ENCODE measurements around the gene MT1A. TPM values are rescaled to one million over a fixed set of nuclear protein-coding genes. Genes with fewer than 3 reads are reported as not detected.
A peak's percentile ranks its signal among the peaks of the same experiment; 100 is the strongest.
"Not testable (repeated sequence)": the region's sequence is repeated elsewhere in the genome, so short reads cannot be mapped to it uniquely, and the experiment has no call there.

The MT1A gene
- total and polyA plus RNA-seq, 9 donors: 1.3 to 61.0 (median 7.4) TPM; not detected in 1

DNA sequence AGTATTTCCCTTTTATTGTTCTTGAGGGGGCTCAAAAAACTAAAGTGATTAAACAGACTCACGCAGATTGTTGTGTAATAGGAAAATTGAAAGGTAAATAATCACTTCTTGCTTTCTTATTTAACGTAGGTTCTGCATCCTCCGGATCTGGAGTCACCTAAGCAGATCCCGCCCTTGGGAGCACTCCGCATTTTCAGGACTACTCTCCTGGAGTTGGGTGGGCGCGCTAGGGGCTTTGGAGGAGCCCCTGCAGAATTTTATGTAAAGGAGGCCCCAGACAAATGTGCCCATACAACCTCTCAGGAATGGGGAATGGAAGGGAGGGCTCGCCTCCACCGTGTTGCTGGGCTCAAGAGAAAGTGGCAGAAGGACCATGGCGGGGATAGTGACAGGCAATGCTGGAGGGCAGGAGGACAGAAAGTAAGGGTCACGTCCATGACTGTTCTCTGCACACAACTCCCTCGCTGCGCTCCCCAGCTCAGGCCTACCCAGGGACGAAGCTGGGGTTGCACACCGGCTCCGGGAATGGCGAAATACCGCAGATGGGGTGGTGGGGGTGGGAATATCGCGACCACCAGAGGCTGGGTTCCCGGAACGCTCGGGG is 21.8 kb upstream of the MT1A start:
- intact Hi-C loops (cut with DNase I): no loop called here
- no peak for TF ChIP-seq EP300 (IDR thresholded peaks at IDR 0.05)
- TF ChIP-seq, protein P1, sequence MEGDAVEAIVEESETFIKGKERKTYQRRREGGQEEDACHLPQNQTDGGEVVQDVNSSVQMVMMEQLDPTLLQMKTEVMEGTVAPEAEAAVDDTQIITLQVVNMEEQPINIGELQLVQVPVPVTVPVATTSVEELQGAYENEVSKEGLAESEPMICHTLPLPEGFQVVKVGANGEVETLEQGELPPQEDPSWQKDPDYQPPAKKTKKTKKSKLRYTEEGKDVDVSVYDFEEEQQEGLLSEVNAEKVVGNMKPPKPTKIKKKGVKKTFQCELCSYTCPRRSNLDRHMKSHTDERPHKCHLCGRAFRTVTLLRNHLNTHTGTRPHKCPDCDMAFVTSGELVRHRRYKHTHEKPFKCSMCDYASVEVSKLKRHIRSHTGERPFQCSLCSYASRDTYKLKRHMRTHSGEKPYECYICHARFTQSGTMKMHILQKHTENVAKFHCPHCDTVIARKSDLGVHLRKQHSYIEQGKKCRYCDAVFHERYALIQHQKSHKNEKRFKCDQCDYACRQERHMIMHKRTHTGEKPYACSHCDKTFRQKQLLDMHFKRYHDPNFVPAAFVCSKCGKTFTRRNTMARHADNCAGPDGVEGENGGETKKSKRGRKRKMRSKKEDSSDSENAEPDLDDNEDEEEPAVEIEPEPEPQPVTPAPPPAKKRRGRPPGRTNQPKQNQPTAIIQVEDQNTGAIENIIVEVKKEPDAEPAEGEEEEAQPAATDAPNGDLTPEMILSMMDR (IDR thresholded peaks at IDR 0.05): no peak
- TF ChIP-seq POLR2A (IDR thresholded peaks at IDR 0.05): no peak
- peak overlapping the region; percentile 7 for H3K4me3 ChIP-seq
- WGBS, 3 donors: 53 to 59% (median 58%) methylated on average over 23 of the region's 23 CpGs
- H3K4me1 ChIP-seq (ENCODE audit: insufficient read depth): peaks cover 2% of the 10 kb centered on the region
- H3K27me3 ChIP-seq: no peaks in the 10 kb centered on the region
- no peaks in the 10 kb centered on the region for H3K9me3 ChIP-seq
- DNase-seq: no peak
- H3K36me3 ChIP-seq: no peaks in the 10 kb centered on the region
- no peak overlapping the region for H3K27ac ChIP-seq

DNA sequence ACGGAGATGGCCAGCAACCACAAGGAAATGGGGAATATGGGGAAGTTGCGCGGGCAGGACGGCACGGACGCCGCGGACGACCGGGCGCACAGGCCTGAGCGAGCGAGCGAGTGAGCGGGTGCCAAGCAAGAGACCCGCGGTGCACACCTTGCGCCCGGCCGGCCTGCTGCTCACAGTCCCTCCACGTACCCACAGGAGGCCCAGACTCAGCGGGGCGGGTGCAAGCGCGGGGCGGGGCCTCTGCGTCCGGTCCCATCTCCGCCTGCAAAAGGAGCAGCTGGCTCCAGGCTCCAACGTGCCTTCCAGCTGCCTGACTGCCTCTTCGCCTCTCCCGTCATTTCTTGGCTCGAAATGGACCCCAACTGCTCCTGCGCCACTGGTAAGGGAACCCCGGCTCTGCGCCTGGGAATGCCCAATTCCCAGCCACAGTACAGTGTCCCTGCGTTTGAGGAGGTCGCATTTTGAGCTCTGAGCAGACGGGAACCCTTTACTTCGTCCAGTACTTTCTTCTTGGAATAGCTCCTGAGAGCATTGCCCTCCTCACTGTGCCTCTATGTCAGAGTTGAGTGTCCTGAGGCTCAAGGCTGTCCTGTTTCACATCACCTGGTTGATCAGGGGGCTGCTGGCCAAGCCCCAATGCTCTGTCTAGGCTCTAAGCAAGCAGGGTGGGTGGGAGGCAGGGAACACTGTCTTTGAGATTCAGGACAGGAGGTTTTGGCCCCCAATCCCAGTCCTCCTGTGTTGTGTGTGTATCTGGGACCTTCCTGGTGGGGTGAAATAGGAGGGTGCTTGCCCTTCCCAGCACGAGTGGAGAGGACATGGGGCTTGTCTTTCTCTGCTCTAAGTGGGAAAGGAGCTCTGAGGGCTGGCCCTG is 21.0 kb upstream of the MT1A start:
- Histone ChIP-seq H3K27me3 (no peaks in the 10 kb centered on the region), H3K27ac (no peak overlapping the region), H3K9me3 (no peaks in the 10 kb centered on the region), H3K4me1 (ENCODE audit: insufficient read depth) (peaks cover 2% of the 10 kb centered on the region), H3K36me3 (no peaks in the 10 kb centered on the region), H3K4me3 (peak overlapping the region; percentile 7)
- DNase-seq: peak; percentile 70 to 85 (median 76)
- WGBS, 3 donors: 2 to 3% (median 2%) methylated on average over 38 to 40 of the region's 41 CpGs
- intact Hi-C loops (cut with DNase I): no loop called here
- no peak for TF ChIP-seq EP300 (IDR thresholded peaks at IDR 0.05)
- TF ChIP-seq POLR2A (IDR thresholded peaks at IDR 0.05): no peak
- TF ChIP-seq, protein P1 (IDR thresholded peaks at IDR 0.05): no peak

DNA sequence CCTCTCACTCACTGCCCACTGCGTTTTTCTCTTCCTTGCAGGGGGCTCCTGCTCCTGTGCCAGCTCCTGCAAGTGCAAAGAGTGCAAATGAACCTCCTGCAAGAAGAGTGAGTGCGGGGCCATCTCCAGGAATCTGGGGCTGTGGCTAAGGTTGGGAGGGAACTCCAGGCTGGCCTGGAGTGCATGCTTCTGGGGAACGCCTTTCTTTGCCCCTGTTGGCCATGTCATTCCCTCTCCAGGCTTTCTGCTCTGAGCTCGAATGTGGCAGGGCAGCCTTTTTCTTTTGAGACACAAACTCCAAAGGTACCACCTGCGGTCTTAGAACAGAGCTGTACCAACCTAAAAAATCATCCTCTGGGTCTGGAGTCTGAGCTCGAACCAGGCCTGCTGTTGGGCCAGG is 20.3 kb upstream of the MT1A start:
- no peak overlapping the region for H3K4me3 ChIP-seq
- TF ChIP-seq, protein P1 (IDR thresholded peaks at IDR 0.05): no peak
- no peaks in the 10 kb centered on the region for H3K36me3 ChIP-seq
- no peaks in the 10 kb centered on the region for H3K27me3 ChIP-seq
- DNase-seq: no peak
- no peak overlapping the region for H3K27ac ChIP-seq
- H3K9me3 ChIP-seq: no peaks in the 10 kb centered on the region
- WGBS, 3 donors: 69 to 78% (median 77%) methylated on average over 6 of the region's 6 CpGs
- H3K4me1 ChIP-seq (ENCODE audit: insufficient read depth): peaks cover 2% of the 10 kb centered on the region
- intact Hi-C loops (cut with DNase I): no loop called here

DNA sequence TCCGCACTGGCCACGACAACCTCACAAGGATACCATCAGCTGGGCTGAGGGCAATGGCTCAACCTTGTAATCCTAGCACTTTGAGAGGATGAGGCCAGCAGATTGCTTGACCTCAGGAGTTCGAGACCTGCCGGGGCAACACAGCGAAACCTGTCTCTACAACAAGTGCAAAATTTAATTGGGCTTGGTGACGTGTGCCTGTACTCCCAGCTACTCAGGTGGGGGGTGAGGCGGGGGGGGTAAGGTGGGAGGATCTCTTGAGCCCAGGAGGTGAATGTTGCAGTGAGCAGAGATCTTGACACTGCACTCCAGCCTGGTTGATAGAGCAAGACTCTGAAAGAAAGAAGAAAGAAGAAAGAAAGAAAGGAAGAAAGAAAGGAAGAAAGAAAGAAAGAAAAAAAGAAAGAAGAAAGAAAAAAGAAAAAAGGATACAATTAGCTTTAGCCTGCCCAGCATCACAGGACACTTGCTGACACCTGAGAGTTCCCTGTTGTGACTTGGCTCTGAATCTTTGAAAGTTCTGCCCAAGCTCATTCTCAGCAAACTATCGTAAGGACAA is 18.0 kb upstream of the MT1A start:
- Histone ChIP-seq H3K4me3 (no peak overlapping the region), H3K27me3 (no peaks in the 10 kb centered on the region), H3K27ac (no peak overlapping the region), H3K36me3 (no peaks in the 10 kb centered on the region), H3K4me1 (ENCODE audit: insufficient read depth) (peaks cover 2% of the 10 kb centered on the region), H3K9me3 (no peaks in the 10 kb centered on the region)
- DNase-seq: no peak
- intact Hi-C loops (cut with DNase I): loop anchor here in 1 of 4 donors (10.0 kb wide), 1 partner anchor 54 kb away; no protein-coding TSS in a partner anchor
- TF ChIP-seq EP300 (IDR thresholded peaks at IDR 0.05): no peak
- no peak for TF ChIP-seq POLR2A (IDR thresholded peaks at IDR 0.05)
- TF ChIP-seq, protein P1 (IDR thresholded peaks at IDR 0.05): no peak
- 72 to 91% (median 75%) methylated on average over 7 to 8 of the region's 8 CpGs for WGBS, 3 donors

DNA sequence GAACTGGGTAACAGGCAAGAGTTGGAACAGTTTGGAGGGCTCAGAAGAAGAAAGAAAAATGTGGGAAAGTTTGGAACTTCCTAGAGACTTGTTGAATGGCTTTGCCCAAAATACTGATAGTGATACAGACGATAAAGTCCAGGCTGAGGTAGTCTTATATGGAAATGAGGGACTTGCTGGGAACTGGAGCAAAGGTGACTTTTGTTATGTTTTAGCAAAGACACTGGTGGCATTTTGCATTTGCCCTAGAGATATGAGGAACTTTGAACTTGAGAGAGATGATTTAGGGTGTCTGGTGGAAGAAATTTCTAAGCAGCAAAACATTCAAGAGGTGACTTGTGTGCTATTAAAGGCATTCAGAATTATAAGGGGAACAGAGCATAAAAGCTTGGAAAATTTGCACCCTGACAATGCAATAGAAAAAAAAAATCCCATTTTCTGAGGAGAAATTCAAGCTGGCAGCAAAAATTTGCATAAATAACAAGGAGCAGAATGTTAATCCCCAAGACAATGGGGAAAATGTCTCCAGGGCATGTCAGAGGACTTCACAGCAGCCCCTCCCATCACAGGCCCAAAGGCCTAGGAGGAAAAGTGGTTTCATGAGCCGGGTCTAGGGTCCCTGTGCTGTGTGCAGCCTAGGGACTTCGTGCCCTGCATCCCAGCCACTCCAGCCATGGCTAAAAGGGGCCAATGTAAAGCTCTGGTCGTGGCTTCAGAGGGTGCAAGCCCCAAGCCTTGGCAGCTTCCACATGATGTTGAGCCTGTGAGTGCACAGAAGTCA is 16.6 kb upstream of the MT1A start:
- intact Hi-C loops (cut with DNase I): loop anchor here in 1 of 4 donors (10.0 kb wide), 1 partner anchor 53 kb away; no protein-coding TSS in a partner anchor
- not testable (repeated sequence) for H3K4me1 ChIP-seq (ENCODE audit: insufficient read depth); H3K27me3 ChIP-seq; H3K9me3 ChIP-seq; H3K36me3 ChIP-seq; H3K27ac ChIP-seq; H3K4me3 ChIP-seq; DNase-seq
- WGBS, 3 donors: 65 to 74% (median 71%) methylated on average over 4 of the region's 4 CpGs

DNA sequence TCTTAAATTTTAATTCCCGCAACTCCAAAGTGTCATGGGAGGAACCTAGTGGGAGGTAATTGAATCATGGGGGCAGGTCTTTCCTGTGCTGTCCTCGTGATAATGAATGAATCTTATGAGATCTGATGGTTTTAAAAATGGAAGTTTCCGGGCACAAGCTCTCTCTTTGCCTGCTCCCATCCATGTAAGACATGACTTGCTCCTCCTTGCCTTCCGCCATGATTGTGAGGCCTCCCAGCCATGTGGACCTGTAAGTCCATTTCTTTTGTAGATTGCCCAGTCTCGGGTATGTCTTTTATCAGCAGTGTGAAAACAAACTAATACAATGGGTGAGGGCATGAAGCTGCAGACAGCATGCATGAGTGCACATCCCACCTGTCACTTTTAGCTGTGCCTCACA is 15.3 kb upstream of the MT1A start:
- not testable (repeated sequence) for H3K9me3 ChIP-seq; H3K4me1 ChIP-seq (ENCODE audit: insufficient read depth); DNase-seq; H3K36me3 ChIP-seq; H3K27me3 ChIP-seq; H3K27ac ChIP-seq; H3K4me3 ChIP-seq
- 90 to 93% (median 90%) methylated on average over 5 of the region's 5 CpGs for WGBS, 3 donors
- intact Hi-C loops (cut with DNase I): loop anchor here in 1 of 4 donors (10.0 kb wide), 1 partner anchor 52 kb away; no protein-coding TSS in a partner anchor

All from ovary (tissue), 9 donors.